Suprapubic skin (tissue), 4 donors: Measurements from ENCODE around the gene MFAP3. TPM values are rescaled to one million over a fixed set of nuclear protein-coding genes. Genes with fewer than 3 reads are reported as not detected.
A peak's percentile ranks its signal among the peaks of the same experiment; 100 is the strongest.

ENCODE experiments used
- DNase-seq, 2 donors: peaks; one replicate each; pipeline ENCODE4 v3.0.0-alpha.2; 2019; ENCODE audit warnings: low spot score in 2 of 2
- H3K27ac ChIP-seq: fragments of 200-600 bp; sonication (generic); one replicate; pipeline ENCODE4 v1.5.1; 2019
- H3K27me3 ChIP-seq: fragments of 200-600 bp; sonication (generic); one replicate; pipeline ENCODE4 v1.5.1; 2019
- H3K36me3 ChIP-seq: fragments of 200-600 bp; sonication (generic); one replicate; pipeline ENCODE4 v1.5.1; 2019
- H3K4me1 ChIP-seq: fragments of 200-600 bp; sonication (generic); one replicate; pipeline ENCODE4 v1.5.1; 2019
- H3K4me3 ChIP-seq: fragments of 200-600 bp; sonication (generic); one replicate; pipeline ENCODE4 v1.5.1; 2019; ENCODE audit warnings: mild to moderate bottlenecking
- H3K9me3 ChIP-seq: fragments of 200-600 bp; sonication (generic); one replicate; pipeline ENCODE4 v1.5.1; 2019
- EP300 ChIP-seq: sonication (generic); formaldehyde crosslinking; IDR thresholded peaks from one replicate; pipeline ENCODE4 v1.6.1; 2017; ENCODE audit warnings: antibody characterized with exemption
- POLR2A ChIP-seq, 2 donors: fragments of 450-650 bp; IDR thresholded peaks; one replicate each; pipeline ENCODE4 v1.6.1; 2017; ENCODE audit warnings: antibody characterized with exemption in 2 of 2, mild to moderate bottlenecking in 2 of 2, moderate library complexity in 2 of 2
- POLR2AphosphoS5 ChIP-seq, 3 donors: sonication (generic); formaldehyde crosslinking; IDR thresholded peaks; one replicate each; pipeline ENCODE4 v1.6.1; 2017; ENCODE audit warnings: antibody characterized with exemption in 3 of 3
- WGBS: methylation state at CpG from one replicate; pipeline ENCODE4 v1.1.5; 2018; 5-methylcytosine and 5-hydroxymethylcytosine counted together
- total RNA-seq, 4 donors: library from RNA; depleted of rRNA; stranded (reverse); fragments of >200 nt; gene quantifications; one replicate each; pipeline ENCODE4 v1.1.0, GENCODE V29; 2016
- TF ChIP-seq, protein P1 (sequence below), 2 donors: fragments of 200-600 bp in 1 of 2; fragments of 450-650 bp in 1 of 2; sonication (generic) in 1 of 2; IDR thresholded peaks; one replicate each; pipeline ENCODE4 v1.5.1; 2016 to 2019; ENCODE audit warnings: antibody characterized with exemption in 2 of 2, mild to moderate bottlenecking in 1 of 2, moderate library complexity in 1 of 2

The MFAP3 gene
- total RNA-seq = 10 to 100 TPM; 32.9 to 48.4 (median 39.9) TPM

DNA sequence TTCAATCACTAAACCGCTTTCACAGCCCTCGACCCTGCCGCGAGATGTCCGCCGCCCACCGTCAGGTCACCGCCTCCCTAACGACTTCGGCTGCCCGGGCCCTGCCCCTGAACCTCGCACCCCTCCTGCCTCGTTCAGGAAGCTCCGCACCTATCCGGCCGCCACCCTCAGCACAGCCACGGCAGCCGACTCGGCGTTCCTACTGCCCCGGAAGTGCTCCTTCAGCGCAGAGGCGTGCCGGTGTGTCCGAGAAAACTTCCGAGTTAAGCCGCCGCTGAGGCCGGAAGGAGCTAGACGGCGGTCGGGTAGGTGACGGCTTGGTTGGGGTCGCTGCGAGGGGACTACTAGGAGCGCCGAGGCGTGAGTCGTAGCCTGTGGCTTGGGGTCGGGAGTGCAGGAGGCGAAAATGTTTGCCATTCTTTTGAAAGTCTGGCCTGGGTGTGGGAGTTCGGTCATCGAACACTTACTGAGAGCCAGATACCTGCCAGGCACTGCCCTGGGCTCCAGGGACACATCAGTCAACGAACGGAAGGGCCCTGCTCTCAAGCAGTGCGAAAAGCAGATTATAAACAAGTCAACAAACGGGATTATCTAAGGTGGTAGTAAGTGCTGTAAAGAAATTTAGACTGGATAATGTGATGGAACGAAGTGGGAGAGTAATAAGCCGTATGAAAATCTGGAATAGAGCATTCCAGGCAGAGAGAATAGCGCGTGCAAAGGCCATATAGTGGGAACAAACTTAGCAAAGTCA lies at the start of gene MFAP3, which contains the start of gene FAM114A2:
Gene MFAP3, plus strand, starts transcription at position 261 of the 751 bp plus-strand sequence. CDS start 10,756 bp downstream, outside the sequence.
Gene FAM114A2, minus strand, starts transcription at position 204 of the 751 bp plus-strand sequence. CDS start 3,957 bp downstream, outside the sequence.
- under 1% methylated on average over 49 of the region's 51 CpGs for WGBS
- H3K36me3 ChIP-seq = no peaks in the 10 kb centered on the region
- H3K9me3 ChIP-seq = no peaks in the 10 kb centered on the region
- peaks cover 42% of the 10 kb centered on the region for H3K4me1 ChIP-seq
- no peaks in the 10 kb centered on the region for H3K27me3 ChIP-seq
- peak within 1 kb of the TSS; percentile 56 for H3K4me3 ChIP-seq
- DNase-seq = peak; percentile 94
- peak within 1 kb of the TSS; percentile 85 for H3K27ac ChIP-seq
- TF ChIP-seq, protein P1, sequence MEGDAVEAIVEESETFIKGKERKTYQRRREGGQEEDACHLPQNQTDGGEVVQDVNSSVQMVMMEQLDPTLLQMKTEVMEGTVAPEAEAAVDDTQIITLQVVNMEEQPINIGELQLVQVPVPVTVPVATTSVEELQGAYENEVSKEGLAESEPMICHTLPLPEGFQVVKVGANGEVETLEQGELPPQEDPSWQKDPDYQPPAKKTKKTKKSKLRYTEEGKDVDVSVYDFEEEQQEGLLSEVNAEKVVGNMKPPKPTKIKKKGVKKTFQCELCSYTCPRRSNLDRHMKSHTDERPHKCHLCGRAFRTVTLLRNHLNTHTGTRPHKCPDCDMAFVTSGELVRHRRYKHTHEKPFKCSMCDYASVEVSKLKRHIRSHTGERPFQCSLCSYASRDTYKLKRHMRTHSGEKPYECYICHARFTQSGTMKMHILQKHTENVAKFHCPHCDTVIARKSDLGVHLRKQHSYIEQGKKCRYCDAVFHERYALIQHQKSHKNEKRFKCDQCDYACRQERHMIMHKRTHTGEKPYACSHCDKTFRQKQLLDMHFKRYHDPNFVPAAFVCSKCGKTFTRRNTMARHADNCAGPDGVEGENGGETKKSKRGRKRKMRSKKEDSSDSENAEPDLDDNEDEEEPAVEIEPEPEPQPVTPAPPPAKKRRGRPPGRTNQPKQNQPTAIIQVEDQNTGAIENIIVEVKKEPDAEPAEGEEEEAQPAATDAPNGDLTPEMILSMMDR (IDR thresholded peaks at IDR 0.05) = no peak
- TF ChIP-seq POLR2AphosphoS5 (IDR thresholded peaks at IDR 0.05) (peak in 2 of 3 donors; percentile 78 to 94), POLR2A (IDR thresholded peaks at IDR 0.05) (peak; percentile 72 to 83), EP300 (no peak)

DNA sequence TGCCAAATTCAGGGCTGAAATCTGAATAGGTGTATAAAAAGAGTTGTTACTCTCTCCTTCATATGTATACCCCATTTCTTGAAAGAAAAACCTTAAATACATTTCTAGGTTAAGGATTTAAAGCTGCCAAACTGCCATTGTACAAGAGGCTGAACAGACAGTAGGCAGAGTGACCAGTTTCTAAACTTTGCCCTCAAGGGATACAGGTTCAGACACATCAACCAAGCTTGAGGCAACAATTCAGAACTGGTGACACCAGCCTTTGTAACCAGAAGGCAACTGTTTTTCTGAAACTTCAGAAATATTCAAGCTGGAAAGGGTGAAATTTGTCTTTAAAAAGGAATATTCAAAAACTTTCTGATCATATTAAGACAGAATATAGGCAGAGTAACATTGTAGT lies 47.6 kb upstream of the MFAP3 start:
- Histone ChIP-seq H3K9me3 (no peaks in the 10 kb centered on the region), H3K27me3 (no peaks in the 10 kb centered on the region), H3K27ac (no peak overlapping the region), H3K4me3 (no peak overlapping the region), H3K36me3 (peaks cover 18% of the 10 kb centered on the region), H3K4me1 (no peaks in the 10 kb centered on the region)
- TF ChIP-seq, protein P1 (IDR thresholded peaks at IDR 0.05) = no peak
- no peak for TF ChIP-seq POLR2AphosphoS5 (IDR thresholded peaks at IDR 0.05)
- TF ChIP-seq POLR2A (IDR thresholded peaks at IDR 0.05) = no peak
- no peak for DNase-seq

GRCh38 chr5:153998010-153998409 lies 40.8 kb upstream of the MFAP3 start:
- Histone ChIP-seq H3K9me3 (no peaks in the 10 kb centered on the region), H3K27me3 (no peaks in the 10 kb centered on the region), H3K36me3 (peaks cover 38% of the 10 kb centered on the region), H3K4me1 (peaks cover 4% of the 10 kb centered on the region), H3K27ac (no peak overlapping the region), H3K4me3 (no peak overlapping the region)
- DNase-seq = no peak
- 81% methylated on average over 1 of the region's 1 CpG for WGBS
- TF ChIP-seq, protein P1 (IDR thresholded peaks at IDR 0.05) = no peak
- TF ChIP-seq EP300 (no peak), POLR2AphosphoS5 (IDR thresholded peaks at IDR 0.05) (no peak), POLR2A (IDR thresholded peaks at IDR 0.05) (no peak)

GRCh38 chr5:153998768-153999167 lies 40.0 kb upstream of the MFAP3 start:
- no peak overlapping the region for H3K27ac ChIP-seq
- no peak for TF ChIP-seq POLR2A (IDR thresholded peaks at IDR 0.05)
- TF ChIP-seq POLR2AphosphoS5 (IDR thresholded peaks at IDR 0.05) = no peak
- TF ChIP-seq, protein P1 (IDR thresholded peaks at IDR 0.05) = no peak
- TF ChIP-seq EP300 = no peak
- no peaks in the 10 kb centered on the region for H3K27me3 ChIP-seq
- H3K36me3 ChIP-seq = peaks cover 36% of the 10 kb centered on the region
- no peak overlapping the region for H3K4me3 ChIP-seq
- no peaks in the 10 kb centered on the region for H3K9me3 ChIP-seq
- DNase-seq = no peak
- 94% methylated on average over 1 of the region's 1 CpG for WGBS
- H3K4me1 ChIP-seq = peaks cover 4% of the 10 kb centered on the region

DNA sequence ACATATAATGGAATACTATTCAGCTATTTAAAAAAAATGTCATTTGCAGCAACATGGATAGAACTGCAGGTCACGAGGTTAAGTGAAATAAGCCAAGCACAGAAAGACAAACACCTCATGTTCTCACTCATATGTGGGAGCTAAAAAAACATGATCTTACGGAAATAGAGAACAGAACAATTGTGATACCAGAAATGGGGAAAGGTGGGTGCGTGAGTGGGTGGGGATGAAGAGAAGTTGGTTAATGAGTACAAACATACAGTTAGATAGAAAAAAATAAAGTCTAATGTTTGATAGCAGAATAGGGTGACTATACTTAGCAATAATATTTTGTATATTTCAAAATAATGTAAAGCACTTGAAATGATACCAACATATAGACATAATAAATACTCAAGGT lies 38.8 kb upstream of the MFAP3 start:
- no peak for DNase-seq
- WGBS = 96% methylated on average over 3 of the region's 3 CpGs
- peaks cover 36% of the 10 kb centered on the region for H3K36me3 ChIP-seq

More for the DNA sequence above, 38.8 kb upstream of the MFAP3 start:
- Histone ChIP-seq H3K27me3 (no peaks in the 10 kb centered on the region), H3K9me3 (no peaks in the 10 kb centered on the region), H3K4me1 (peaks cover 4% of the 10 kb centered on the region), H3K27ac (no peak overlapping the region), H3K4me3 (no peak overlapping the region)
- TF ChIP-seq EP300 (no peak), POLR2A (IDR thresholded peaks at IDR 0.05) (no peak)
